HepG2 (cell line): ENCODE data around the gene SSBP2. TPM values are rescaled to one million over a fixed set of nuclear protein-coding genes. Genes with fewer than 3 reads are reported as not detected.

Experiments
- ATAC-seq: fragments of 200-7000 bp; cut with Tn5 transposase; 3 replicates; pipeline ENCODE4 v1.9.1; 2020; ENCODE audit warnings: mild to moderate bottlenecking, moderate library complexity
- BruUV-seq: library from RNA; stranded (reverse); fragments of 400-500 nt; replicated peaks from 2 replicates; lab custom pipeline; 2021; lab: Mats Ljungman, UMichigan
- CTCF ChIA-PET: fragments of 300-600 bp; formaldehyde crosslinking; extraction: SDS; loops from one replicate; lab custom pipeline; 2021; ENCODE audit warnings: low total read pairs, inconsistent platforms, low intra/inter-chr PET ratio; lab: Yijun Ruan, JAX
- POLR2A ChIA-PET: fragments of 350-600 bp; sonication (Branson Sonifier 250); formaldehyde crosslinking; loops from one replicate; lab custom pipeline; 2020; ENCODE audit warnings: antibody characterized with exemption, inconsistent platforms; lab: Yijun Ruan, JAX
- DNase-seq: peaks from one replicate; pipeline ENCODE4 v3.0.0-alpha.2; 2015; ENCODE audit warnings: low spot score
- FAIRE-seq: peaks from 3 replicates; lab custom pipeline; 2011; peaks lifted over from hg19 to GRCh38; lab: Jason Lieb, UNC
- H2AFZ ChIP-seq: one replicate; pipeline ENCODE4 v1.6.1; 2011; ENCODE audit warnings: low read length, inconsistent platforms
- H3K27ac ChIP-seq: fragments of 300-600 bp; 3 replicates; pipeline ENCODE4 v1.8.0; 2011; ENCODE audit warnings: mixed run types, mild to moderate bottlenecking, mixed read lengths, low read length, inconsistent platforms; ENCODE audit not compliant: insufficient read depth; ENCODE audit errors: extremely low read length
- H3K27me3 ChIP-seq, 2 experiments: fragments of 200-600 bp in 1 of 2; 2 replicates in 1 of 2; 3 replicates in 1 of 2; pipeline versions ENCODE4 v1.6.0 to v1.8.0; 2011; ENCODE audit warnings: low read length in 2 of 2, mild to moderate bottlenecking in 2 of 2, moderate library complexity in 2 of 2, inconsistent platforms in 1 of 2; ENCODE audit not compliant: insufficient read depth in 2 of 2, control insufficient read depth in 1 of 2
- H3K36me3 ChIP-seq, 2 experiments: fragments of 200-600 bp in 1 of 2; replicated peaks in 1 of 2; 2 replicates in 1 of 2; 3 replicates in 1 of 2; pipeline versions ENCODE4 v1.5.1 to v1.8.0; 2011; ENCODE audit warnings: low read length in 2 of 2, inconsistent platforms in 1 of 2; ENCODE audit not compliant: insufficient read depth in 2 of 2, control insufficient read depth in 1 of 2
- H3K4me1 ChIP-seq: 2 replicates; pipeline ENCODE4 v1.5.1; 2012; ENCODE audit warnings: low read length, inconsistent platforms; ENCODE audit not compliant: insufficient read depth
- H3K4me2 ChIP-seq: 2 replicates; pipeline ENCODE4 v1.6.0; 2011; ENCODE audit warnings: low read depth, low read length, inconsistent platforms
- H3K4me3 ChIP-seq, 3 experiments: fragments of 200-600 bp in 1 of 3; sonication (generic), shearing (Covaris generic) in 1 of 3; replicated peaks in 1 of 3; 2 replicates each; pipeline ENCODE4 v1.5.1; 2011 to 2016; ENCODE audit warnings: low read length in 3 of 3, inconsistent platforms in 2 of 3, low read depth in 2 of 3, mild to moderate bottlenecking in 2 of 3, control low read depth in 1 of 3, mixed read lengths in 1 of 3; ENCODE audit not compliant: insufficient read depth in 1 of 3
- H3K79me2 ChIP-seq: one replicate; pipeline ENCODE4 v1.6.1; 2011; ENCODE audit warnings: low read length, inconsistent platforms; ENCODE audit not compliant: insufficient read depth
- H3K9ac ChIP-seq: 2 replicates; pipeline ENCODE4 v1.6.0; 2011; ENCODE audit warnings: mild to moderate bottlenecking, low read depth, low read length, inconsistent platforms; ENCODE audit not compliant: insufficient read depth
- H3K9me3 ChIP-seq: 2 replicates; pipeline ENCODE4 v1.5.1; 2012; ENCODE audit warnings: mild to moderate bottlenecking, low read length
- H4K20me1 ChIP-seq: 2 replicates; pipeline ENCODE4 v1.6.0; 2011; ENCODE audit warnings: inconsistent platforms, mild to moderate bottlenecking, low read length, moderate library complexity; ENCODE audit not compliant: insufficient read depth
- MAFF ChIP-seq: IDR thresholded peaks from 2 replicates; pipeline ENCODE4 v1.6.1; 2011; ENCODE audit warnings: low read depth, low read length, improper control_type of control experiment
- MAFK ChIP-seq, 2 experiments: IDR thresholded peaks in 1 of 2; conservative IDR thresholded peaks in 1 of 2; 2 replicates each; pipeline ENCODE4 v1.6.1; 2011; ENCODE audit warnings: improper control_type of control experiment in 2 of 2, low read length in 2 of 2
- NFKB2 ChIP-seq: sonication (generic); formaldehyde crosslinking; IDR thresholded peaks from 2 replicates; pipeline ENCODE4 v1.4.0; 2020; ENCODE audit warnings: missing genetic modification reagents, borderline replicate concordance
- NR2F1 ChIP-seq, 2 experiments: fragments of 450-650 bp in 1 of 2; formaldehyde crosslinking in 1 of 2; IDR thresholded peaks; 2 replicates each; pipeline versions ENCODE4 v1.5.0 to v1.6.1; 2016 to 2020; ENCODE audit warnings: mild to moderate bottlenecking in 1 of 2, missing compliant biosample characterization in 1 of 2, missing genetic modification reagents in 1 of 2, moderate library complexity in 1 of 2
- REST ChIP-seq, 2 experiments: IDR thresholded peaks; 2 replicates each; pipeline ENCODE4 v1.6.1; 2011 to 2012; ENCODE audit warnings: low read length in 2 of 2, borderline replicate concordance in 1 of 2, low read depth in 1 of 2, mild to moderate bottlenecking in 1 of 2, moderate library complexity in 1 of 2
- SOX6 ChIP-seq, 2 experiments: fragments of 450-650 bp in 1 of 2; sonication (generic) in 1 of 2; formaldehyde crosslinking in 1 of 2; IDR thresholded peaks; 2 replicates each; pipeline versions ENCODE4 v1.4.0 to v1.6.1; 2017 to 2020; ENCODE audit warnings: antibody characterized with exemption in 1 of 2, mild to moderate bottlenecking in 1 of 2, missing genetic modification reagents in 1 of 2
- TSC22D2 ChIP-seq: sonication (generic); formaldehyde crosslinking; IDR thresholded peaks from 2 replicates; pipeline ENCODE4 v1.5.1; 2020; ENCODE audit warnings: missing genetic modification reagents, mild to moderate bottlenecking, borderline replicate concordance
- ZNF446 ChIP-seq: sonication (generic); formaldehyde crosslinking; IDR thresholded peaks from 2 replicates; pipeline ENCODE4 v1.5.0; 2020; ENCODE audit warnings: mild to moderate bottlenecking, missing genetic modification reagents
- ZSCAN12 ChIP-seq: sonication (generic); formaldehyde crosslinking; IDR thresholded peaks from 2 replicates; pipeline ENCODE4 v1.9.0; 2021; ENCODE audit warnings: mild to moderate bottlenecking, missing genetic modification reagents
- WGBS: methylation state at CpG from one replicate; pipeline ENCODE4 v1.1.6; 2017; ENCODE audit warnings: low lambda C conversion rate; 5-methylcytosine and 5-hydroxymethylcytosine counted together
- in situ Hi-C: cut with HindIII; loops from 2 replicates; pipeline ENCODE4 v1.10.0; 2017; ENCODE audit warnings: low pct_unique_long_range_greater_than_20kb; ENCODE audit not compliant: extremely low pct_ligation_motif_present
- intact Hi-C: fragments of 100-400 bp; cut with micrococcal nuclease; formaldehyde crosslinking; loops from one replicate; pipeline ENCODE4 v1.10.0; 2022; ENCODE audit not compliant: unreplicated experiment
- polyA plus RNA-seq, 8 experiments: library from polyadenylated mRNA; depleted of rRNA in 3 of 8; stranded (reverse) in 7 of 8; unstranded in 1 of 8; fragments of >200 nt; fragmentation: Illumina TruSeq in 4 of 8; extraction: Trizol in 4 of 8; gene quantifications; 2 replicates each; pipeline versions ENCODE4 v1.2.1 to v1.2.3, GENCODE V29; 2011 to 2016; ENCODE audit warnings: low read depth in 4 of 8, missing spikeins in 1 of 8, mixed read lengths in 1 of 8; ENCODE audit not compliant: insufficient read depth in 1 of 8
- total RNA-seq, 5 experiments: library from RNA; depleted of rRNA; stranded (reverse); fragments of >200 nt; fragmentation: Illumina TruSeq; extraction: Trizol; gene quantifications; 2 replicates each; pipeline ENCODE4 v1.2.3, GENCODE V29; 2016; ENCODE audit warnings: low read depth in 1 of 5
- TF ChIP-seq, protein P1 (sequence below): sonication (generic); formaldehyde crosslinking; IDR thresholded peaks from 2 replicates; pipeline ENCODE4 v1.5.0; 2020; ENCODE audit warnings: missing genetic modification reagents, mild to moderate bottlenecking, borderline replicate concordance

SSBP2 gene
- total and polyA plus RNA-seq, 2 of the 13 experiments (the other 11 are each of a cell fraction or from before 2014, with no cell fraction given): 0.16 TPM; not detected in 1

DNA sequence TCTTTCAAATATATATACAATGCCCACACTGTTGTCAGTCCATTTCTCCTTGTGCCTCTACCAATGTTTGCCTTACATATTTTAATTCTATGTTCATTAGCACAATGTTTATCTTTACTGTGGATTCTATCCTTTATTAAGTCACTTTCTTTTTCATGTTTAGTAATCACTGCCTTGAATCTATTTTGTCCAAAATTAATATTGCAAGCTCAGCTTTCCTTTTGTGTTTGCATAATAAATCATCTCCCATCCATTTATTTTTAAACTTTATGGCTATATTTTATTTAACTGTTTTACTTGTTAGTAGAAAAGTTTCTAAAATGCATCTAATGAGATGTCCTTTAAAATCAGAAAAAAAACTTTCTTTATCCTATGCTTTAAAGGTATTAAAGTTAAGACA, 230.1 kb downstream of the SSBP2 start:
- Histone ChIP-seq H2AFZ (no peak overlapping the region), H3K79me2 (no peaks in the 10 kb centered on the region), H3K36me3 (no peaks in the 10 kb centered on the region), H3K27me3 (no peaks in the 10 kb centered on the region), H3K4me2 (no peak overlapping the region), H3K4me1 (no peaks in the 10 kb centered on the region), H3K4me3 (no peak overlapping the region), H3K9me3 (no peaks in the 10 kb centered on the region), H4K20me1 (no peaks in the 10 kb centered on the region), H3K9ac (no peak overlapping the region), H3K27ac (no peak overlapping the region)
- FAIRE-seq (no peak), ATAC-seq (no peak), DNase-seq (no peak)
- intact Hi-C loops: no loop called here
- ChIA-PET CTCF (no interaction called here), POLR2A (no interaction called here)
- TF ChIP-seq, protein P1, sequence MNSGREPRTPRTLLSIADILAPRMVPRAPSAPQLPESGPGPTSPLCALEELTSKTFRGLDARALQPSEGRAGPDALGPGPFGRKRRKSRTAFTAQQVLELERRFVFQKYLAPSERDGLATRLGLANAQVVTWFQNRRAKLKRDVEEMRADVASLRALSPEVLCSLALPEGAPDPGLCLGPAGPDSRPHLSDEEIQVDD (CRISPR knock-in tag): no peak
- TF ChIP-seq MAFF (0 out of 2 replicates have a peak, but pooled peaks have one; percentile 13), MAFK (conservative IDR thresholded peaks at IDR 0.05 in 1 of 2, IDR thresholded peaks at IDR 0.05 in 1 of 2; ENCODE audit: low read length in 2 of 2) (peak; percentile 20 to 75; a peak in 3 of 4 replicates)
- no TSS peak for BruUV-seq
- in situ Hi-C loops: loop anchor here (25.0 kb wide), 1 partner anchor 317 kb away; no protein-coding TSS in a partner anchor

DNA sequence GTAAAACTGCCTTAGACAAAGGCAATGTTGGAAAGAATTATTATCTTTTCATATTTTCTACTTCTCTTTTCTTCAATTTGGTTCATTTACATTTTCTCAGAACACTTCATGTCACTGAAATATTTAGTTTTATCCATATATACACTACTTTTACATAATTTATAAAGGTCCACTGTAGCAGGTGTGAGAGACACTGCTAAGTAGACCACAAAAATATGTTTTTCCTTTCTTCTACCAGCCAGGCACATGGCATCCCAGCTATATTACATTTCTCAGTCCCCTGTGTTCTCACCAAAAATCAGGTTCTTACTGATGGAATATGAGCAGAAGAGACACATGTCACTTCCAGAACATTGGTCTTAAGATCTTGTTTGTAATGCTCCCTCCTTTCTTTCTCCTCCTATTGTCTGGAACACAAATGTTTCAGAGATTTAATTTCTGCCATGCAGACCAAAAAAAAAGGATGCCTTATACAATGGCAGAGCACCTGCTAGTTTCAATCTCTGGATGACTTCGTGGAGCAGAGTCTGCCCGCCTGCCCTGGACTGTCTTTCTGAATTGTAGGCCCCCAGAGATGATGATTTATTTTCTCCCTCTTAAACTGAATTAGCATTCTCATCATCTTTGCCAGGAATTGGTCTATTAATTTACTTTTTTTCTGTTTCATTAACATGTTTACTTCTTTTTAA, 231.5 kb downstream of the SSBP2 start:
- 2% methylated on average over 2 of the region's 2 CpGs for WGBS
- no peak overlapping the region for H3K4me2 ChIP-seq
- no peak overlapping the region for H3K9ac ChIP-seq
- no peaks in the 10 kb centered on the region for H3K9me3 ChIP-seq
- H3K36me3 ChIP-seq: no peaks in the 10 kb centered on the region
- ATAC-seq (no peak), FAIRE-seq (no peak), DNase-seq (no peak)
- H2AFZ ChIP-seq: no peak overlapping the region
- no peaks in the 10 kb centered on the region for H3K27me3 ChIP-seq
- H3K4me3 ChIP-seq: no peak overlapping the region
- H4K20me1 ChIP-seq: no peaks in the 10 kb centered on the region
- no peaks in the 10 kb centered on the region for H3K79me2 ChIP-seq
- in situ Hi-C loops: loop anchor here (25.0 kb wide), 1 partner anchor 318 kb away; no protein-coding TSS in a partner anchor
- H3K27ac ChIP-seq: no peak overlapping the region
- ChIA-PET CTCF (no interaction called here), POLR2A (no interaction called here)
- TF ChIP-seq ZSCAN12 (CRISPR knock-in tag) (no peak), NFKB2 (CRISPR knock-in tag) (no peak), SOX6 (IDR thresholded peaks at IDR 0.05) (no peak), SOX6 (CRISPR knock-in tag; IDR thresholded peaks at IDR 0.05) (no peak), REST (IDR thresholded peaks at IDR 0.05; ENCODE audit: borderline replicate concordance in 1 of 2, low read depth in 1 of 2, low read length in 2 of 2) (no peak), ZNF446 (CRISPR knock-in tag) (no peak), TSC22D2 (no peak), NR2F1 (CRISPR knock-in tag; IDR thresholded peaks at IDR 0.05) (no peak)
- no peaks in the 10 kb centered on the region for H3K4me1 ChIP-seq
- BruUV-seq: no TSS peak
- intact Hi-C loops: no loop called here
